WTC11 (cell line): ENCODE results near the gene FOXD1.

ENCODE experiments used
- FOXJ3 ChIP-seq: sonication (generic); formaldehyde crosslinking; IDR thresholded peaks from 2 replicates; pipeline ENCODE4 v1.9.0; 2021; ENCODE audit warnings: missing genetic modification reagents, mild to moderate bottlenecking, borderline replicate concordance
- JUN ChIP-seq: sonication (generic); formaldehyde crosslinking; IDR thresholded peaks from 2 replicates; pipeline ENCODE4 v1.8.0; 2023; ENCODE audit warnings: mild to moderate bottlenecking, missing genetic modification reagents
- NR1H2 ChIP-seq: sonication (generic); formaldehyde crosslinking; IDR thresholded peaks from 2 replicates; pipeline ENCODE4 v1.9.0; 2021; ENCODE audit warnings: mild to moderate bottlenecking, moderate library complexity, missing genetic modification reagents
- NR2C2 ChIP-seq: sonication (generic); formaldehyde crosslinking; IDR thresholded peaks from 2 replicates; pipeline ENCODE4 v1.8.0; 2022; ENCODE audit warnings: mild to moderate bottlenecking, missing genetic modification reagents
- NR3C1 ChIP-seq: sonication (generic); formaldehyde crosslinking; conservative IDR thresholded peaks from 2 replicates; pipeline ENCODE4 v1.8.1; 2023; ENCODE audit warnings: low read depth, mild to moderate bottlenecking, missing genetic modification reagents
- OVOL2 ChIP-seq: fragments of 250-450 bp; sonication (Bioruptor Pico); IDR thresholded peaks from 2 replicates; pipeline ENCODE4 v1.9.0; 2021; ENCODE audit warnings: mild to moderate bottlenecking, borderline replicate concordance
- ZNF219 ChIP-seq: sonication (generic); formaldehyde crosslinking; IDR thresholded peaks from 2 replicates; pipeline ENCODE4 v1.8.0; 2023; ENCODE audit warnings: missing genetic modification reagents, mild to moderate bottlenecking, borderline replicate concordance
- ZNF425 ChIP-seq: fragments of 250-450 bp; sonication (Bioruptor Pico); conservative IDR thresholded peaks from 2 replicates; pipeline ENCODE4 v1.9.0; 2021; ENCODE audit warnings: mild to moderate bottlenecking
- TF ChIP-seq, protein P1 (sequence below): fragments of 200-600 bp; IDR thresholded peaks from 2 replicates; pipeline ENCODE4 v1.8.0; 2022; ENCODE audit warnings: antibody characterized with exemption
- TF ChIP-seq, protein P2 (sequence below): sonication (generic); formaldehyde crosslinking; conservative IDR thresholded peaks from 2 replicates; pipeline ENCODE4 v1.8.1; 2022; ENCODE audit warnings: mild to moderate bottlenecking, missing genetic modification reagents
- TF ChIP-seq, protein P3 (sequence below): sonication (generic); formaldehyde crosslinking; IDR thresholded peaks from 2 replicates; pipeline ENCODE4 v1.8.1; 2022; ENCODE audit warnings: low read depth, missing genetic modification reagents, borderline replicate concordance

- TF ChIP-seq NR3C1 (CRISPR knock-in tag): no peak
- TF ChIP-seq, protein P1, sequence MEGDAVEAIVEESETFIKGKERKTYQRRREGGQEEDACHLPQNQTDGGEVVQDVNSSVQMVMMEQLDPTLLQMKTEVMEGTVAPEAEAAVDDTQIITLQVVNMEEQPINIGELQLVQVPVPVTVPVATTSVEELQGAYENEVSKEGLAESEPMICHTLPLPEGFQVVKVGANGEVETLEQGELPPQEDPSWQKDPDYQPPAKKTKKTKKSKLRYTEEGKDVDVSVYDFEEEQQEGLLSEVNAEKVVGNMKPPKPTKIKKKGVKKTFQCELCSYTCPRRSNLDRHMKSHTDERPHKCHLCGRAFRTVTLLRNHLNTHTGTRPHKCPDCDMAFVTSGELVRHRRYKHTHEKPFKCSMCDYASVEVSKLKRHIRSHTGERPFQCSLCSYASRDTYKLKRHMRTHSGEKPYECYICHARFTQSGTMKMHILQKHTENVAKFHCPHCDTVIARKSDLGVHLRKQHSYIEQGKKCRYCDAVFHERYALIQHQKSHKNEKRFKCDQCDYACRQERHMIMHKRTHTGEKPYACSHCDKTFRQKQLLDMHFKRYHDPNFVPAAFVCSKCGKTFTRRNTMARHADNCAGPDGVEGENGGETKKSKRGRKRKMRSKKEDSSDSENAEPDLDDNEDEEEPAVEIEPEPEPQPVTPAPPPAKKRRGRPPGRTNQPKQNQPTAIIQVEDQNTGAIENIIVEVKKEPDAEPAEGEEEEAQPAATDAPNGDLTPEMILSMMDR: no peak
- TF ChIP-seq ZNF219: no peak
- TF ChIP-seq ZNF425: no peak
- no peak for TF ChIP-seq JUN (CRISPR knock-in tag)
- TF ChIP-seq OVOL2 (CRISPR knock-in tag): no peak
- TF ChIP-seq NR2C2 (CRISPR knock-in tag): no peak
- TF ChIP-seq, protein P2, sequence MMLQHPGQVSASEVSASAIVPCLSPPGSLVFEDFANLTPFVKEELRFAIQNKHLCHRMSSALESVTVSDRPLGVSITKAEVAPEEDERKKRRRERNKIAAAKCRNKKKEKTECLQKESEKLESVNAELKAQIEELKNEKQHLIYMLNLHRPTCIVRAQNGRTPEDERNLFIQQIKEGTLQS (CRISPR knock-in tag): no peak
- TF ChIP-seq FOXJ3 (CRISPR knock-in tag): no peak
- no peak for TF ChIP-seq NR1H2 (CRISPR knock-in tag)
- TF ChIP-seq, protein P3, sequence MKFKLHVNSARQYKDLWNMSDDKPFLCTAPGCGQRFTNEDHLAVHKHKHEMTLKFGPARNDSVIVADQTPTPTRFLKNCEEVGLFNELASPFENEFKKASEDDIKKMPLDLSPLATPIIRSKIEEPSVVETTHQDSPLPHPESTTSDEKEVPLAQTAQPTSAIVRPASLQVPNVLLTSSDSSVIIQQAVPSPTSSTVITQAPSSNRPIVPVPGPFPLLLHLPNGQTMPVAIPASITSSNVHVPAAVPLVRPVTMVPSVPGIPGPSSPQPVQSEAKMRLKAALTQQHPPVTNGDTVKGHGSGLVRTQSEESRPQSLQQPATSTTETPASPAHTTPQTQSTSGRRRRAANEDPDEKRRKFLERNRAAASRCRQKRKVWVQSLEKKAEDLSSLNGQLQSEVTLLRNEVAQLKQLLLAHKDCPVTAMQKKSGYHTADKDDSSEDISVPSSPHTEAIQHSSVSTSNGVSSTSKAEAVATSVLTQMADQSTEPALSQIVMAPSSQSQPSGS: no peak
Measured at GRCh38 chr5:73484511-73484910, 35.9 kb upstream of the FOXD1 start.
